ENCODE measurements around the gene STARD3NL. TPM values are rescaled to one million over a fixed set of nuclear protein-coding genes. Genes with fewer than 3 reads are reported as not detected.

Gene STARD3NL
- total and polyA plus RNA-seq, 10 of the 15 experiments (the other 5 are each of a cell fraction or from before 2014, with no cell fraction given), result 66.1 to 133 (median 85.7) TPM

DNA sequence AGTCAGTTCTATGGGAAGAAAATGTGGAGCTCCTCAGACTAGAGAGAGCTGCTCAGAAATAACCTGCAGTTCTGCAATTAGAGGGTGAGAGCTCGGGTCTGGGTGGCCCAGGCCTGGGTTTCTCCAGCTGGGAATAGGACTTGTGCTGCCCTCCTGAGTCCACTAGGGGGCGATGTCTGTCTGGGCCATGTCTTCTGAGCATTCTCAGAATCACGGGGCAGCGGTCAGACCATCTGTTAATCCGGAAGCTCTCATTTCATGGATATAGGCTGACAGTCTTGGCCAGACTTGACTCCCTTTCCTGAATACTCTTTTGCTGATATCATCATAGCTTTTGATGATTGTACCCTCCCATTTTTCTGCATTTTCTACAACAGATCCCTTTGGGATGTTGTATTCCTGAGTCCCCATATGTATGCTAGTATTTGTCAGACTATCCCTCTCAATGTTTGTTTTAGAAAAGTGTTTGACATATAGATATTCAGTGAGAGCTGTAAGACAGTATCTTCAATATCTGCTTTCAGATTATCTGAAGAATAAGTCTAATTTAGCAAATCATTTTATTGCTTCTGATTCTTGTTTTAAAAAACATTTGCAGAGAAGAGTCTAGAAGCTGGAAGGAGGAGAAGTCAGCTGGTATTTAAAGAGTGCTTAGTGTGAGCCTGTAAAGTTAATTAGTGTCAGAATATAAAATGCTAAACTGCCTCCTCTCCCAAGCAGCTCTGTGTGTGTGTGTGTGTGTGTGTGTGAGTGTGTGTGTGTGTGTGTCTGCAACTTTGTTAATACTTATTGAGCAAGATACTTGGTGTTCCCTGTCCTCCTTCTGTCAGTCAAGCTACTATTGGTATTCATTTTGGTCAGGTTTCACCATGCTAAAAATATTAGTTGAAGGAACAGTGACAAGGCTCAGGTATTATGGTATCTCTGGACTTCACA is 38.0 kb downstream of the STARD3NL start (continued):
- TF ChIP-seq, protein P1, sequence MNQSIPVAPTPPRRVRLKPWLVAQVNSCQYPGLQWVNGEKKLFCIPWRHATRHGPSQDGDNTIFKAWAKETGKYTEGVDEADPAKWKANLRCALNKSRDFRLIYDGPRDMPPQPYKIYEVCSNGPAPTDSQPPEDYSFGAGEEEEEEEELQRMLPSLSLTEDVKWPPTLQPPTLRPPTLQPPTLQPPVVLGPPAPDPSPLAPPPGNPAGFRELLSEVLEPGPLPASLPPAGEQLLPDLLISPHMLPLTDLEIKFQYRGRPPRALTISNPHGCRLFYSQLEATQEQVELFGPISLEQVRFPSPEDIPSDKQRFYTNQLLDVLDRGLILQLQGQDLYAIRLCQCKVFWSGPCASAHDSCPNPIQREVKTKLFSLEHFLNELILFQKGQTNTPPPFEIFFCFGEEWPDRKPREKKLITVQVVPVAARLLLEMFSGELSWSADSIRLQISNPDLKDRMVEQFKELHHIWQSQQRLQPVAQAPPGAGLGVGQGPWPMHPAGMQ (IDR thresholded peaks at IDR 0.05; ENCODE audit: borderline replicate concordance), result no peak
- TF ChIP-seq CBX5 (IDR thresholded peaks at IDR 0.05; ENCODE audit: low read depth), result no peak
- no peak for TF ChIP-seq CHD4 (IDR thresholded peaks at IDR 0.05)
- no peak for TF ChIP-seq POLR2AphosphoS5 (IDR thresholded peaks at IDR 0.05; ENCODE audit: low read length)
- TF ChIP-seq ESRRA (IDR thresholded peaks at IDR 0.05; ENCODE audit: low read length), result no peak
- TF ChIP-seq REST (IDR thresholded peaks at IDR 0.05; ENCODE audit: low read depth, low read length), result no peak
- TF ChIP-seq E2F8 (IDR thresholded peaks at IDR 0.05; ENCODE audit: low read depth, partially characterized antibody), result no peak
- TF ChIP-seq MYC (IDR thresholded peaks at IDR 0.05; ENCODE audit: insufficient read depth, insufficient read length, insufficient replicate concordance, low read length, severe bottlenecking), result no peak
- 0 out of 2 replicates have a peak, but pooled peaks have one; percentile 36 for TF ChIP-seq CBFB (IDR thresholded peaks at IDR 0.05; ENCODE audit: low read depth)
- peak; percentile 67 for TF ChIP-seq IKZF1 (conservative IDR thresholded peaks at IDR 0.05)
- no peak for TF ChIP-seq ZBTB33 (IDR thresholded peaks at IDR 0.05)
- TF ChIP-seq ZNF207 (IDR thresholded peaks at IDR 0.05; ENCODE audit: borderline replicate concordance), result no peak
- no peak for TF ChIP-seq SMAD1 (IDR thresholded peaks at IDR 0.05; ENCODE audit: low read depth, partially characterized antibody)
- no peak for TF ChIP-seq ATF7 (IDR thresholded peaks at IDR 0.05; ENCODE audit: low read depth)
- no peak for TF ChIP-seq MEF2A (IDR thresholded peaks at IDR 0.05; ENCODE audit: insufficient read depth, low read depth, low read length)
- TF ChIP-seq RB1 (IDR thresholded peaks at IDR 0.05; ENCODE audit: borderline replicate concordance), result no peak
- peak; percentile 56 for TF ChIP-seq JUNB (IDR thresholded peaks at IDR 0.05)
- no peak for TF ChIP-seq TAF1 (IDR thresholded peaks at IDR 0.05; ENCODE audit: borderline replicate concordance, low read depth, low read length)
- TF ChIP-seq SMAD5 (IDR thresholded peaks at IDR 0.05; ENCODE audit: low read depth), result no peak
- TF ChIP-seq NFXL1 (IDR thresholded peaks at IDR 0.05; ENCODE audit: borderline replicate concordance), result no peak
